OCI-LY7 (cell line): Measurements from ENCODE around the gene BSDC1. TPM values are rescaled to one million over a fixed set of nuclear protein-coding genes. Genes with fewer than 3 reads are reported as not detected.

ENCODE experiments used
- BruUV-seq: library from RNA; stranded (reverse); fragments of 400-500 nt; replicated peaks from 2 replicates; lab custom pipeline; 2021; lab: Mats Ljungman, UMichigan
- CTCF ChIA-PET: fragments of 300-600 bp; sonication (Branson Sonifier 250); formaldehyde crosslinking; loops from one replicate; lab custom pipeline; 2022; ENCODE audit warnings: antibody characterized with exemption; ENCODE audit not compliant: unreplicated experiment; lab: Charles Lee
- POLR2A ChIA-PET: fragments of 300-600 bp; sonication (Branson Sonifier 250); formaldehyde crosslinking; loops from one replicate; lab custom pipeline; 2022; ENCODE audit warnings: antibody characterized with exemption; lab: Charles Lee
- DNase-seq: peaks from one replicate; pipeline ENCODE4 v3.0.0-alpha.2; 2015; ENCODE audit warnings: low spot score
- H2AFZ ChIP-seq: fragments of 200-600 bp; sonication (generic), shearing (Covaris generic); 2 replicates; pipeline ENCODE4 v1.6.1; 2014; ENCODE audit warnings: mild to moderate bottlenecking, antibody characterized with exemption, low read length, moderate library complexity
- H3K27ac ChIP-seq: fragments of 200-600 bp; sonication (generic); 2 replicates; pipeline ENCODE4 v1.5.1; 2014; ENCODE audit warnings: mixed run types, low read depth, mild to moderate bottlenecking, moderate library complexity, low read length, inconsistent platforms; ENCODE audit not compliant: poor library complexity, severe bottlenecking
- H3K36me3 ChIP-seq: fragments of 200-600 bp; sonication (generic); 2 replicates; pipeline ENCODE4 v1.6.1; 2014; ENCODE audit warnings: mild to moderate bottlenecking, antibody characterized with exemption, low read length, moderate library complexity, mixed read lengths; ENCODE audit not compliant: insufficient read depth
- H3K4me1 ChIP-seq: fragments of 200-600 bp; sonication (generic); 2 replicates; pipeline ENCODE4 v1.5.1; 2014; ENCODE audit warnings: mild to moderate bottlenecking, low read length; ENCODE audit not compliant: insufficient read depth, poor library complexity, severe bottlenecking
- H3K4me2 ChIP-seq: fragments of 200-600 bp; sonication (generic); 2 replicates; pipeline ENCODE4 v1.6.1; 2014; ENCODE audit warnings: mild to moderate bottlenecking, low read length
- H3K4me3 ChIP-seq: fragments of 200-600 bp; sonication (generic); 2 replicates; pipeline ENCODE4 v1.5.1; 2014; ENCODE audit warnings: mild to moderate bottlenecking, low read depth, low read length; ENCODE audit not compliant: poor library complexity, severe bottlenecking
- H3K79me2 ChIP-seq: fragments of 200-600 bp; sonication (generic); 2 replicates; pipeline ENCODE4 v1.6.1; 2016; ENCODE audit warnings: low read depth, mild to moderate bottlenecking, low read length, moderate library complexity, mixed read lengths; ENCODE audit not compliant: insufficient read depth
- H3K9me2 ChIP-seq: fragments of 200-600 bp; sonication (generic); 2 replicates; pipeline ENCODE4 v1.6.1; 2016; ENCODE audit warnings: mild to moderate bottlenecking, low read length, mixed read lengths; ENCODE audit not compliant: insufficient read depth
- H3K9me3 ChIP-seq: fragments of 200-600 bp; sonication (generic); 2 replicates; pipeline ENCODE4 v1.6.1; 2014; ENCODE audit warnings: mild to moderate bottlenecking, mixed run types, low read length, mixed read lengths
- H4K20me1 ChIP-seq: fragments of 200-600 bp; sonication (generic); 2 replicates; pipeline ENCODE4 v1.6.1; 2014; ENCODE audit warnings: mild to moderate bottlenecking, antibody characterized with exemption, low read length, moderate library complexity, mixed read lengths; ENCODE audit not compliant: insufficient read depth
- EZH2phosphoT487 ChIP-seq: fragments of 200-600 bp; sonication (generic); IDR thresholded peaks from 2 replicates; pipeline ENCODE4 v1.6.1; 2018; ENCODE audit warnings: low read depth, borderline replicate concordance, mild to moderate bottlenecking, mixed run types, antibody characterized with exemption, low read length, moderate library complexity, mixed read lengths
- intact Hi-C: fragments of 100-400 bp; cut with micrococcal nuclease; formaldehyde crosslinking; loops from one replicate; pipeline ENCODE4 v1.10.0; 2022; ENCODE audit not compliant: unreplicated experiment
- total RNA-seq, 2 experiments: library from RNA; depleted of rRNA in 1 of 2; stranded (reverse); fragments of >200 nt in 1 of 2; shearing (Covaris generic) in 1 of 2; gene quantifications; 2 replicates each; pipeline ENCODE4 v1.2.3, GENCODE V29; 2014 to 2022
- TF ChIP-seq, protein P1 (sequence below): fragments of 200-600 bp; sonication (generic); conservative IDR thresholded peaks from 2 replicates; pipeline ENCODE4 v1.5.1; 2014; ENCODE audit warnings: mild to moderate bottlenecking, antibody characterized with exemption, low read length, moderate library complexity, mixed read lengths

The BSDC1 gene
- total RNA-seq, 2 experiments from 2014 or later, result 29.6 to 41.8 TPM

- CTCF ChIA-PET, result no interaction called here
- BruUV-seq, result no TSS peak
- H3K4me1 ChIP-seq, result peaks cover 9% of the 10 kb centered on the region
- no peak overlapping the region for H3K4me3 ChIP-seq
- no peaks in the 10 kb centered on the region for H3K79me2 ChIP-seq
- H3K9me2 ChIP-seq, result no peaks in the 10 kb centered on the region
- POLR2A ChIA-PET, result interaction anchor here (0.6 kb wide), 1 partner anchor 418 kb away, joined by 3 read pairs; no protein-coding TSS in a partner anchor
- no peak for TF ChIP-seq EZH2phosphoT487
- TF ChIP-seq, protein P1, sequence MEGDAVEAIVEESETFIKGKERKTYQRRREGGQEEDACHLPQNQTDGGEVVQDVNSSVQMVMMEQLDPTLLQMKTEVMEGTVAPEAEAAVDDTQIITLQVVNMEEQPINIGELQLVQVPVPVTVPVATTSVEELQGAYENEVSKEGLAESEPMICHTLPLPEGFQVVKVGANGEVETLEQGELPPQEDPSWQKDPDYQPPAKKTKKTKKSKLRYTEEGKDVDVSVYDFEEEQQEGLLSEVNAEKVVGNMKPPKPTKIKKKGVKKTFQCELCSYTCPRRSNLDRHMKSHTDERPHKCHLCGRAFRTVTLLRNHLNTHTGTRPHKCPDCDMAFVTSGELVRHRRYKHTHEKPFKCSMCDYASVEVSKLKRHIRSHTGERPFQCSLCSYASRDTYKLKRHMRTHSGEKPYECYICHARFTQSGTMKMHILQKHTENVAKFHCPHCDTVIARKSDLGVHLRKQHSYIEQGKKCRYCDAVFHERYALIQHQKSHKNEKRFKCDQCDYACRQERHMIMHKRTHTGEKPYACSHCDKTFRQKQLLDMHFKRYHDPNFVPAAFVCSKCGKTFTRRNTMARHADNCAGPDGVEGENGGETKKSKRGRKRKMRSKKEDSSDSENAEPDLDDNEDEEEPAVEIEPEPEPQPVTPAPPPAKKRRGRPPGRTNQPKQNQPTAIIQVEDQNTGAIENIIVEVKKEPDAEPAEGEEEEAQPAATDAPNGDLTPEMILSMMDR, result no peak
- no peak overlapping the region for H3K27ac ChIP-seq
- H4K20me1 ChIP-seq, result no peaks in the 10 kb centered on the region
- DNase-seq, result no peak
- H3K4me2 ChIP-seq, result no peak overlapping the region
- no peaks in the 10 kb centered on the region for H3K9me3 ChIP-seq
- H3K36me3 ChIP-seq, result no peaks in the 10 kb centered on the region
- intact Hi-C loops, result no loop called here
- H2AFZ ChIP-seq, result no peak overlapping the region
These were observed 33.2 kb upstream of the BSDC1 start for GRCh38 chr1:32427264-32427963.

DNA sequence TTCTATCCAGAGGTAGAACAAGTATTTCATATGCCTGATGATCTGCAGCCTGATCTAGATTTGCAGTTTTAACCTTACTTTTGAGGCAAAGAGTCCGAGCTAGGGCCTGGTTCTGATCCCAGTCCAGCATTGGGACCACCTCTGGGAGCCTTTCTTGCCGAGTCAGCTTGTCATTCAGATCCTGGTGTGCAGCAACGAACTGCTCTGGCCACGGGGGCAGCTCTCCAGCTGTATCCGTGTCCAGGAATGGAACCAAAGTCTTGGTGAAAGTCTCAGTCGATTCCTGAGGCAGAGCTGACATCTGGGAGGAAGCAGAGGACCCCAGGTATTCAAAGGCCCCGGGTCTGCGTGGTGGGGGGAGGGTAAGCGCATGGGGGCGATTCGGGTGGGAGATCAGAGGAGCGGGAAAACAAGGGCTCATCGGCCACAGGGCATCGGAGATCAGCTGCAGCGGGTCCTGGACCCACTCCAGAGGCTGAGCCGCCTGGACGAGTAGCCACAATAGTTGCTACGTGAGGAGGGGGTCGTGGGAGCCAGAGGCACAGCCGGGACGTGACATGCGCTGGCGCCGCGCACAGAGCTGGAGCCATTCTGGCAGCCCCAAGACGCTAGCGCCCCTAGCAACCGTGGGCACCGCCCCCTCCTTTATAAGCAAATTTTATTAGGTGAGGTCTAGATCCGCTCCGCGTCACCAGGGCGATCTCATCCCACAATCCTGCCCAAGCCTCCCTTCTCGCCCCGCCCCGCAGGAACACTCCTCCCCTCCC is 32.4 kb upstream of the BSDC1 start:
- Histone ChIP-seq H3K4me2 (no peak overlapping the region), H4K20me1 (no peaks in the 10 kb centered on the region), H3K9me3 (no peaks in the 10 kb centered on the region), H3K36me3 (no peaks in the 10 kb centered on the region), H2AFZ (no peak overlapping the region), H3K9me2 (no peaks in the 10 kb centered on the region), H3K4me3 (no peak overlapping the region), H3K79me2 (no peaks in the 10 kb centered on the region), H3K4me1 (peaks cover 3% of the 10 kb centered on the region), H3K27ac (no peak overlapping the region)
- no TSS peak for BruUV-seq
- TF ChIP-seq, protein P1, result no peak
- no peak for TF ChIP-seq EZH2phosphoT487
- ChIA-PET CTCF (interaction anchor here (0.5 kb wide), 1 partner anchor 261 kb away, joined by 4 read pairs; no protein-coding TSS in a partner anchor), POLR2A (no interaction called here)
- intact Hi-C loops, result no loop called here
- DNase-seq, result no peak
